ENCODE measurements around the gene CKM.
"Not testable (repeated sequence)": the region's sequence is repeated elsewhere in the genome, so short reads cannot be mapped to it uniquely, and the experiment has no call there.

Gene CKM

DNA sequence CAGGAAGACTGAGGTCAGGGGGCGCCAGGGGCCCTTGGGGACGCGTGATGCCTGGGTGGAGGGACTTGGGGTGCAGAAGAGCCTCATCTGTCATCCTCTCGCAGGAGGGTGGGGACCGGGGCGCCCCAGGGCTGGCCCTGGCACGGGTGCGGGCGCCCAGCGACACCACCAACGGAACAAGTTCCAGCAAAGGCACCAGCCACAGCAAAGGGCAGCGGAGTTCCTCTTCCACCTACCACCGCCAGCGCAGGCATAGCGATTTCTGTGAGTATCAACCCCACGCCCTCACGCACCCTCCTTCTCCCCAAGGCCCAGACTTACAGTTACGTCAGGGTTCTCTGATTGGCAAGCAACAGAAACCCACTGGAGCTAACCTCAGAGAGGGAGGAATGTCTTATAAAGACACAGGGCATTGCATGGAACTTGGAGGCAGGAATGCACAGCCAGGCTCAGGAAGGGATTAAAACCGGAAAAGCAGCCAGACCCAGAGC is 42.2 kb downstream of the CKM start:
- DNase-seq: no peak

DNA sequence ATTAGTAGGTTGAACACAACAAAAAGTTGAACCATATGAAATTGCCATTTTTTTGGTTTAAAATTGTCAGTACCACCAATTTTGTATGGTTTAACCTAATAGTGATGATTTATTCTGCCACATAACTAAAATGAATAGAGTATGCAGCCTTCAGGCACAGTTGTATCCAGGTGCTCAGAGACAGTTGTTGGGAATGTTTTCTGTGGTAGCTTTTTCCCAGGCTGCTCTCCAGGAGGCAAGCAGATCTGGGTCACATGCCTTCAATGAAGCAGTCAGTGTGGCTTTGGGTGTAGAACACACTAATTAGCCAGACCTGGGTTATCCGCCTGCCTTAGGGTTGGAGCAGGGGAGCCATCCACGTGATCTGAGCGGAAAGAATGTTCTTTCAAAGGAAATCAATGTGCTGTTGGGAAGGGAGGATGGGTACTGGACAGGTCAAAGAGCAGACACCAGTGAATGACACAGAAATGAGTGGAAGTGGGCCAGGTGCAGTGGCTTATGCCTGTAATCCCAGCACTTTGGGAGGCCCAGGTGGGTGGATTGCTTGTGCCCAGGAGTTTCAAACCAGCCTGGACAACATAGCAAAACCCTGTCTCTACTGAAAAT is 43.0 kb downstream of the CKM start:
- no peak for DNase-seq

DNA sequence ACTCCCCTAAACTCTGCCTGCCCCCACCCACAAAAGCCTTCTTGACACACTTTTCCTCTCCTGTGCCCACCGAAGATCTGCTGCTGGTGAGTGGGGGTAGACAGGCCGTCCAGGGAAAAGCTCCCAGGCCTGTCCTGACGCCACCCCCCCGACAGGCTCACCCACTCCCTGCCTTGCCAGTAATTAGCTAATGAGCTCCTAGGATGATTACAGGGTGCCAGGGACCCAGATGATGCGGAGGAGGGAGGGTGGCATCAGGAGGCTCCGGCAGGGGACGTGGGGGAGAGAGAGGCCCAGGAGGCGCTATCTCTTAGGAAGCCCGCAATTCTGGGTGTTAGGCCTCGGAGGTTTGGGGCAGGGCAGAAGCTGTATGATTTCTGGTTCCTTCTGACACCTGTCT is 44.6 kb downstream of the CKM start:
- DNase-seq: no peak

DNA sequence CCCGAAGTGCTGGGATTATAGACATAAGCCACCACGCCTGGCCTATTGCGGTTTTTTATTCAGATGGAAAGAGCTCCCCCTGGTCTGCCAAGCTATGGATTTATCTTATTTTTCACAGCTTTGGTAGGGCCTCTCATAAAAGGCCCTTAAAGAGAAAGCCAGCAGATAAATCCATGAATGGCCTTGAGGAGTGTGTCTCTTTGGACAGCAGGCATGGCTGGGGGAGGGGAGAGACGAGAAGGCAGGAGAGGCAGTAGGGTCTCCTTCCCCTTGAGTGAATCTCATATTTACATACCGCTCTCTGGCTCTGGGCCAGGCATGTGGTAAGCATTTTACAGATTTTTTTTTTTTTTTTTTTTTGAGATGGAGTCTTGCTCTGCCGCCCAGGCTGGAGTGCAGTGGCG is 46.4 kb downstream of the CKM start:
- no peak for DNase-seq

DNA sequence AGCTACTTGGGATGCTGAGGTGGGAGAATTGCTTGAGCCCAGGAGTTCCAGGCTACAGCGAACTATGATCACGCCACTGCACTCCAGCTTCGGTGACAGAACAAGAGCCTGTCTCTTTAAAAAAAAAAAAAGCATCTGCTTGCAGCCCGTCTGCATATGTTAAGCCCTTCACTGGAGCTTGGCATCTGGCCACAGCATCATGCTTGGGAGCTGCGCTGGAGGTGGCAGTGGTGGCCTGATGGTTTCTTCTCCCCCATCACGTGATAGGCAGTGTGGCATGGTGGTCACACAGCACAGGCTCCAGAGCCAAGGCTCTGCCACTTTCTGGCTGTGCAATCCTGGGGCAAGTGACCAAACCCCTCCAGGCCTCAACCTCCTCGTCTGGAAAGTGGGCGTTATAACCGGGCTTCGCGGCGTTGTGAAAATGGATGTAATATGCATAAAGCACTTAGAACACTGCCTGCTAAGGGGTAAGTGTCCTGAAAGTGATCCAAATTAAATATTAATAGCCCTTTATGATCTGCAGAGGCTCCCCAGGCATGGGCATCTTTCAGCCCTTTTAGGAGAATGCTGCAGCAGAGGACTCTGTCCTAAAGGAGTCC is 47.2 kb downstream of the CKM start:
- no peak for DNase-seq

DNA sequence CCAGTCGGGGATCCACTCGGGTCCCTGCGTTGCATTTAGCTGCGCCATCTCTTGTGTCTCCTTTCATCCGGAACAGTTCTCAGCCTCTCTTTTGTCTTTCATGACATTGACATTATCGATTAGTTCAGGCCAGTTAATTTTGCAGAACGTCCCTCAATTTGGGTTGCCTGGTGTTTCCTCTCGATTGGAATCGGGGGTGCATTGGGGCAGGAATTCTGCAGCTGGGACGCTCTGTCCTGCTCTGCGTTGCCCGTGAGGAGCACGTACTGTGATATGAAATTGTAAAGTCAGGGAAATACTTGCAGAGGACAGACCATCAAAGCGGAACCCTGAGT is 49.2 kb downstream of the CKM start:
- DNase-seq: no peak

DNA sequence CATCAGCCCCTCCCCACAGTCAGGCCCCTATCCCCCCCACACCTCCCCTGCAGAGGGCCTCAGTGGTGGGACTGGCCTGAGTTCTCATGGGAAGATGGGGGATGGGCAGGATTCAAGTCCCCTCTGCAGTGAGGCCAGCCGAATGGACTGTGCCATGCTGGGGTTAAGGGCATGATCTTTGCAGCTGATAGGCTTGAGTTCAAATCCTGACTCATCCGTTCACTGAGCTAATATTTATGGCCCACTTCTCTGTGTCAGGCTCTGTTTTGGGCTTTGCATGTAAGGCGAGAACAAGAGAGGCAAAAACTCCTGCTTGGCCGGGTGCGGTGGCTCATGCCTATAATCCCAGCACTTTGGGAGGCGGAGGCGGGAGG is 51.0 kb downstream of the CKM start:
- no peak for DNase-seq

DNA sequence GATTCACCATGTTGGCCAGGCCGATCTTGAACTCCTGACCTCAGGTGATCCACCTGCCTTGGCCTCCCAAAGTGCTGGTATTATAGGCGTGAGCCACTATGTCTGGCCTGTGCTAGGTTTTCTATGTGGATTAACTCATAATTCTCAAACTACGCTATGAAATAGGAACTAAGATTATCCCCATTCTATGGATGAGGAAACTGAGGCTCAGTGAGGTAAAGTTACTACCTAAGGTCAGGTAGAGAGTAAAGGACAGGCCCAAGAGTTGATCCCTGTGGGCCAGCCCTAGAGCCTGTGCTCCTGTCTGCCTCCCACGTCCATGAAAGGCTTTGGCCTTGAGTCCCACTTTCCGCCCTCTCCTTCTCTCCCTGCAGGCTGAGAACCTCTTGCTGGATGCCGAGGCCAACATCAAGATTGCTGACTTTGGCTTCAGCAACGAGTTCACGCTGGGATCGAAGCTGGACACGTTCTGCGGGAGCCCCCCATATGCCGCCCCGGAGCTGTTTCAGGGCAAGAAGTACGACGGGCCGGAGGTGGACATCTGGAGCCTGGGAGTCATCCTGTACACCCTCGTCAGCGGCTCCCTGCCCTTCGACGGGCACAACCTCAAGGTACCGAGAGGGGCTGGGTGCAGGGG is 51.5 kb downstream of the CKM start:
- DNase-seq: no peak

DNA sequence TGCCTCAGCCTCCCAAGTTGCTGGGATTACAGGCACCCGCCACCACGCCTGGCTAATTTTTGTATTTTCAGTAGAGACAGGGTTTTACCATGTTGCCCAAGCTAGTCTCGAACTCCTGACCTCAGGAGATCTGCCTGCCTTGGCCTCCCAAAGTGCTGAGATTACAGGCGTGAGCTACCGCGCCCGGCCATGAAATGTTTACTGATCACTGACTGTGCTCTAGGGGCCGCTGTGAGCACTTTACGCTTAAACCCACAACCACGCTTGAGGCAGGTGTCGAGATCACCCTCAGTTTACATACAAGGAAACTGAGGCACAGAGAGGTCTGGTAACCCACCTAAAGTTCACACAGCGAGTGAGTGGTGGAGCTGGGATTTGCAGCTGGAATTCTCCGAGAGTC is 52.7 kb downstream of the CKM start:
- DNase-seq: not testable (repeated sequence)

DNA sequence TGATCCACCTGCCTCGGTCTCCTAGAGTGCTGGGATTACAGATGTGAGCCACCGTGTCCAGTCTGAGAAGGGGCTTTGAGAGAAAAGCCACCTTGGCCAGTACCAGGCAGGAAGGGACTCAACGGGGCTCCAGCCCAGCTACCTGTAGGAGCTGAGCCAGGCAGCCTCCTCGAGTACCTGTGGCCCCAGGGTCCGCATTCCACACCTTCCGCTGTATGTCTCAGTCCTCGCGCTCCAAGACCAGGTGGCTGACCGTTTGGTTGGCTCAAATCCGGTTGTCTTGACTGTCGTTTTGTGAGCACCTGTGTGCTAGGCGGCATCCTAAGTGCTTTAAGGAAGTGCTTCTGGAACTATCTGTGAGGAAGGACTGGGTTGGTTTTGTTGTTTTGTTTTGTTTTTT is 55.4 kb downstream of the CKM start:
- DNase-seq: no peak

DNA sequence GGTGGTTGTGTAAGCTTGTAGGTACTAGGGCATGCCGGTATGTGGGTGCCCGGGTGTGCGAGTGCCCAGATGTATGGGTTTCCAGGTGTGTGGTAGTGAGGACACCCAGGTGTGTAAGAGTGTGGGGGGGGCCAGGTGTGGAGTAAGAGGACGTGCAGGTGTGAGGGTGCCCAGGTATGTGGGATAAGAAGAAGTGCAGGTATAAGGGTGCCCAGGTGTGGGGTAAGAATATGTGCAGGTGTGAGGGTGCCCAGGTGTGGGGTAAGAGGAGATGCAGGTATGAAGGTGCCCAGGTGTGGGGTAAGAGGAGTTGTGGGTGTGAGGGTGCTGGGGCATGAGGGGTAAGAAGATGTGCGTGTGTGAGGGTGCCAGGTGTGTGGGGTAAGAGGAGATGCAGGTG is 57.3 kb downstream of the CKM start:
- DNase-seq: no peak

DNA sequence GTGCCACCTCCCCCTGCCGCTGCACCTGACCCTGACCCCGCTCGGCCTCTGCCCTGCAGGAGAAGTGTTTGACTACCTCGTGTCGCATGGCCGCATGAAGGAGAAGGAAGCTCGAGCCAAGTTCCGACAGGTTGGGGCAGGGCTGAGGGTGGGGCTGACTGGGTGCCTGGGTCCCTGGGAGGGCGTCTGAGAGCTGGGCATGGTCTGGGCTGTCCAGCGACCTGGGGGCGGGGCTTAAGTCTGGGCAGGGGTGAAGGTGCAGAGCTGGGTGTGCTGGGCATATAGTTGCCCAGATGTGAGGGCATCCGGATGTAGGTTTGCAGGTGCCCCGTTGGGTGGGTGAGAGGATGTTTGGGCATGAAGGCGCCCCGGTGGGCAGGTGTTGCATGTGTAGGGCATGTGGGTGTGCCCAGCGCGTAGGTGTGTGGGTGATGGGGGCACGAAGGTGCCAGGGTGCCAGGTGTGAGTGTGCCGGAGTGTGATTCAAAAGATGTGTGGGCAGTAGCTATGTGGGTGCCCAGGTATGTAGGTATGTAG is 57.8 kb downstream of the CKM start:
- DNase-seq: no peak

DNA sequence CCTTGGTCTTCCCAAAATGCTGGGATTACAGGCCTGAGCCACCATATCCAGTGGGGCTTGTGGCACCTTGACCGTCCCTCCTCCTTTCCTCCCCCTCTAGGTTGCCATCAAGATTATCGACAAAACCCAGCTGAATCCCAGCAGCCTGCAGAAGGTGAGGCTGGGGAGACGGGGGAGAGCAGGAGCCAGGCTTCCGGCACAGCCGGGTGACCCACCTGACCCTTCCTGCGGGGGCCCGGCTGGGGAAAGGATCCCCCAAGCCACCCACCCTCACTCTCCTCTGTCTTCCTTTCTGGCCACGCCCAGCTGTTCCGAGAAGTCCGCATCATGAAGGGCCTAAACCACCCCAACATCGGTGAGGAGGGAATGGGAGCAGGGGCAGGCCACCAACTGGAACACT is 59.7 kb downstream of the CKM start:
- no peak for DNase-seq

DNA sequence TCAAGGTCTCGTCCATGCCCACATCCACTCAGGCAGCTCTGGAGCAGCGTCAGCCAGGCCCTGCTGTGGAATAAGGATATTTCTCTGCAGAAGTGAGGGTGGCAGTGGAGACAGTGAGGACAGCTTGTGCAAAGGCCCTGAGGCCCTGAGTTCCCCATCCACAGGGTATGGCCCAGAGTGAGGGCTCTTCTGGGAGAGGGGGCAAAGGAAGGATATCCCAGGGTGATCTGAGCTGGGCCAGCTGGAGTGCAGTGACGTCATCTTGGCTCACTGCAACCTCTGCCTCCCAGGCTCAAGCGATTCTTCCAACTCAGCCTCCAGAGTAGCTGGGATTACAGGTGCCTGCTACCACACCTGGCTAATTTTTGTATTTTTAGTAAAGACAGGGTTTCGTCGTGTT is 60.1 kb downstream of the CKM start:
- no peak for DNase-seq

DNA sequence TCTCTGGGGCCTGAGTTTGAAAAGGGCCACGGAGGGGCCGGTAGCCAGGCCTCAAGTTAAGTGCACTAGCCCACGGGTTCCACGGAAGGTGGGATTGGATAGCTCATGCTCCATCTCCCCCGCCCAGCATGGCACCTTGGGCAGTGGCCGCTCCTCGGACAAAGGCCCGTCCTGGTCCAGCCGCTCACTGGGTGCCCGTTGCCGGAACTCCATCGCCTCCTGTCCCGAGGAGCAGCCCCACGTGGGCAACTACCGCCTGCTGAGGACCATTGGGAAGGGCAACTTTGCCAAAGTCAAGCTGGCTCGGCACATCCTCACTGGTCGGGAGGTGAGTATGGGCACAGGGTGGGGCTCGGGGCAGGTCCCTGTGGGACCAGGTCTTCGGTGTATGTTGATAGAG is 63.8 kb downstream of the CKM start:
- no peak for DNase-seq

DNA sequence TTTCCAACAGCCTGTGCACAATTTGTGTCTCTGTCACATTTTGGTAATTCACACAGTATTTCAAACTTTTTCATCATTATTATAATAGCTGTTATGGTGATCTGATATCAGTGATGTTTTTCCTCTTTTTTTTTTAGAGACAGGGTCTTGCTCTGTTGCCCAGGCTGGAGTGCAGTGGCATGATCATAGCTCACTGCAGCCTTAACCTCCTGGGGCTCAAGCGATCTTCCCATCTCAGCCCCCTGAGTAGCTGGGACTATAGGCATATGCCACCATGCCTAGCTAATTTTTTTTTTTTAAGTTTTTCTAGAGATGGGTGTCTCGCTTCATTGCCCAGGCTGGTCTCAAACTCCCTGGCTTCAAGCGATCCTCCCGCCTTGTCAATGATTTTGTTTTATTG is 65.8 kb downstream of the CKM start:
- DNase-seq: no peak

All from CD4-positive, alpha-beta T cell treated with Interferon gamma for 1 hour (primary cell).